GM18507 (cell line): Measurements from ENCODE around the gene SMIM13.
A peak's percentile ranks its signal among the peaks of the same experiment; 100 is the strongest.

Experiments used
- DNase-seq: peaks from one replicate; pipeline ENCODE4 v3.0.0; 2011; ENCODE audit warnings: low read depth; ENCODE audit not compliant: insufficient read length; ENCODE audit errors: extremely low spot score
- FAIRE-seq: peaks from 2 replicates; lab custom pipeline; 2011; peaks lifted over from hg19 to GRCh38; lab: Jason Lieb, UNC

SMIM13 gene

GRCh38 chr6:11093626-11094410 is at the start of gene SMIM13:
TSS of gene SMIM13 (plus strand) at chr6:11093834. CDS start at chr6:11094314, 480 bp downstream.
- peak; percentile 95 for DNase-seq
- peak; percentile 91 for FAIRE-seq

- DNase-seq: peak; percentile 23
- no peak for FAIRE-seq
Measured at GRCh38 chr6:11043961-11044711, 49.5 kb upstream of the SMIM13 start, which contains the start of gene ELOVL2. TSS of gene ELOVL2 (minus strand) at chr6:11044305. CDS start at chr6:11044230, 75 bp downstream.

- no peak for DNase-seq
Measured at GRCh38 chr6:11044712-11045167, 48.9 kb upstream of the SMIM13 start.

GRCh38 chr6:11050731-11051130 is 42.9 kb upstream of the SMIM13 start:
- FAIRE-seq (no peak), DNase-seq (no peak)

More at GRCh38 chr6:11044712-11045167, 48.9 kb upstream of the SMIM13 start:
- FAIRE-seq: no peak

GRCh38 chr6:11053307-11053706 is 40.3 kb upstream of the SMIM13 start:
- no peak for FAIRE-seq
- DNase-seq: no peak

- no peak for DNase-seq
- FAIRE-seq: no peak
Measured at GRCh38 chr6:11054722-11055121, 38.9 kb upstream of the SMIM13 start.

- FAIRE-seq (no peak), DNase-seq (no peak)
Measured at GRCh38 chr6:11055127-11055627, 38.5 kb upstream of the SMIM13 start.

- no peak for DNase-seq
- FAIRE-seq: no peak
Measured at GRCh38 chr6:11056871-11057270, 36.8 kb upstream of the SMIM13 start.

- FAIRE-seq: no peak
- no peak for DNase-seq
Measured at GRCh38 chr6:11058406-11058805, 35.2 kb upstream of the SMIM13 start.

GRCh38 chr6:11062083-11062482 is 31.6 kb upstream of the SMIM13 start:
- DNase-seq: no peak
- FAIRE-seq: no peak

GRCh38 chr6:11062715-11063114 is 30.9 kb upstream of the SMIM13 start:
- no peak for FAIRE-seq
- no peak for DNase-seq

GRCh38 chr6:11064836-11065235 is 28.8 kb upstream of the SMIM13 start:
- no peak for FAIRE-seq
- no peak for DNase-seq

GRCh38 chr6:11065436-11066202 is 28.0 kb upstream of the SMIM13 start:
- DNase-seq: no peak
- no peak for FAIRE-seq

- FAIRE-seq (no peak), DNase-seq (no peak)
Measured at GRCh38 chr6:11066505-11067347, 26.9 kb upstream of the SMIM13 start.

- DNase-seq (no peak), FAIRE-seq (no peak)
Measured at GRCh38 chr6:11067348-11067747, 26.3 kb upstream of the SMIM13 start.

GRCh38 chr6:11069760-11070159 is 23.9 kb upstream of the SMIM13 start:
- FAIRE-seq (no peak), DNase-seq (no peak)

- DNase-seq (no peak), FAIRE-seq (no peak)
Measured at GRCh38 chr6:11072101-11072500, 21.5 kb upstream of the SMIM13 start.

GRCh38 chr6:11076540-11076939 is 17.1 kb upstream of the SMIM13 start:
- no peak for DNase-seq
- no peak for FAIRE-seq

- no peak for DNase-seq
- FAIRE-seq: no peak
Measured at GRCh38 chr6:11078266-11078665, 15.4 kb upstream of the SMIM13 start.
